ENCODE data around the gene TXNDC5.

DNA sequence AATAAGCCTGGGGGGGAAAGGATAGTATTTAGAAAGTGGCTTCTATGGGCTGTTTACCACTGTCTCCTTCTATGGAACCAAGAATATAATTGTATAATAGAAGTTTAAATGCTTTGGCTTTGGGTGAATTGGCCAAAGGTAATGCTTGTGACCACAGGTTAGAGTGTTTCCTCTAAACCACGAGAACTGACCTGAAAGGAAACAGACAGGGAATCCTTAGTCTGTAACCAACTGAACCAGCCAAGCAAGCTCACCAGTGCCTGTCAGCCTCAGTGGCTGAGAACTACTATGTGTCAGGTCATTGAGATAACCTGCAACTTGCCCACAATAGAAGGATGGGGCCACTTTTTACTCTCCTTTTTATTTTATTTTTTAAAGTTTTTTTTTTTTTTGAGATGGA, 47.9 kb upstream of the TXNDC5 start:
- TF ChIP-seq, protein P1, sequence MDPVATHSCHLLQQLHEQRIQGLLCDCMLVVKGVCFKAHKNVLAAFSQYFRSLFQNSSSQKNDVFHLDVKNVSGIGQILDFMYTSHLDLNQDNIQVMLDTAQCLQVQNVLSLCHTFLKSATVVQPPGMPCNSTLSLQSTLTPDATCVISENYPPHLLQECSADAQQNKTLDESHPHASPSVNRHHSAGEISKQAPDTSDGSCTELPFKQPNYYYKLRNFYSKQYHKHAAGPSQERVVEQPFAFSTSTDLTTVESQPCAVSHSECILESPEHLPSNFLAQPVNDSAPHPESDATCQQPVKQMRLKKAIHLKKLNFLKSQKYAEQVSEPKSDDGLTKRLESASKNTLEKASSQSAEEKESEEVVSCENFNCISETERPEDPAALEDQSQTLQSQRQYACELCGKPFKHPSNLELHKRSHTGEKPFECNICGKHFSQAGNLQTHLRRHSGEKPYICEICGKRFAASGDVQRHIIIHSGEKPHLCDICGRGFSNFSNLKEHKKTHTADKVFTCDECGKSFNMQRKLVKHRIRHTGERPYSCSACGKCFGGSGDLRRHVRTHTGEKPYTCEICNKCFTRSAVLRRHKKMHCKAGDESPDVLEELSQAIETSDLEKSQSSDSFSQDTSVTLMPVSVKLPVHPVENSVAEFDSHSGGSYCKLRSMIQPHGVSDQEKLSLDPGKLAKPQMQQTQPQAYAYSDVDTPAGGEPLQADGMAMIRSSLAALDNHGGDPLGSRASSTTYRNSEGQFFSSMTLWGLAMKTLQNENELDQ (CRISPR knock-in tag; IDR thresholded peaks at IDR 0.05; ENCODE audit: borderline replicate concordance) = no peak
- TF ChIP-seq, protein P2, sequence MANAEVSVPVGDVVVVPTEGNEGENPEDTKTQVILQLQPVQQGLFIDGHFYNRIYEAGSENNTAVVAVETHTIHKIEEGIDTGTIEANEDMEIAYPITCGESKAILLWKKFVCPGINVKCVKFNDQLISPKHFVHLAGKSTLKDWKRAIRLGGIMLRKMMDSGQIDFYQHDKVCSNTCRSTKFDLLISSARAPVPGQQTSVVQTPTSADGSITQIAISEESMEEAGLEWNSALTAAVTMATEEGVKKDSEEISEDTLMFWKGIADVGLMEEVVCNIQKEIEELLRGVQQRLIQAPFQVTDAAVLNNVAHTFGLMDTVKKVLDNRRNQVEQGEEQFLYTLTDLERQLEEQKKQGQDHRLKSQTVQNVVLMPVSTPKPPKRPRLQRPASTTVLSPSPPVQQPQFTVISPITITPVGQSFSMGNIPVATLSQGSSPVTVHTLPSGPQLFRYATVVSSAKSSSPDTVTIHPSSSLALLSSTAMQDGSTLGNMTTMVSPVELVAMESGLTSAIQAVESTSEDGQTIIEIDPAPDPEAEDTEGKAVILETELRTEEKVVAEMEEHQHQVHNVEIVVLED (CRISPR knock-in tag; IDR thresholded peaks at IDR 0.05) = no peak
- TF ChIP-seq TARDBP (IDR thresholded peaks at IDR 0.05) (no peak), MAZ (CRISPR knock-in tag; conservative IDR thresholded peaks at IDR 0.05 in 1 of 2, IDR thresholded peaks at IDR 0.05 in 1 of 2) (no peak), TCF15 (CRISPR knock-in tag; IDR thresholded peaks at IDR 0.05) (no peak), ZNF561 (CRISPR knock-in tag; conservative IDR thresholded peaks at IDR 0.05) (no peak)
